GM19193 (cell line): ENCODE measurements around the gene PSMC4.

Experiments used
- POLR2A ChIP-seq: IDR thresholded peaks from 4 replicates; pipeline ENCODE4 v1.6.1; 2011; ENCODE audit not compliant: insufficient read depth, insufficient read length; ENCODE audit errors: extremely low read depth

Gene PSMC4

DNA sequence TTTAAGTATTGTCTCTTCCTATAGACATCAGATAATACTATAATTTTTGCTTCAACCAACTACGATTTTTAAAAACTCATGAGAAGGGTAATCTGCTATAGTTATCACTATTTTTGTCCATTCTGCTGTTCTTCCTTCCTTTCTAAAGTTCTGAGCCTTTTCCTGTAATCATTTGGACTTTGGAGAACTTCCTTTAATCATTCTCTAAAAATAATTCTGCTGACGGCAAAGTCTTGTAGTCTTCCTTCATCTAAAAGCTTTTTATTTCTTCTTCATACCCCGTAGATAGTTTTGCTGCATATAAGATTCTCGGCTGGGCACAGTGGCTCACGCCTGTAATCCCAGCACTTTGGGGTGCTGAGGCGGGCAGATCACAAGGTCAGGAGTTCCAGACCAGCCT lies 31.4 kb upstream of the PSMC4 start:
- TF ChIP-seq POLR2A, result no peak

- no peak for TF ChIP-seq POLR2A
Measured at GRCh38 chr19:39940221-39940833, 30.6 kb upstream of the PSMC4 start.

DNA sequence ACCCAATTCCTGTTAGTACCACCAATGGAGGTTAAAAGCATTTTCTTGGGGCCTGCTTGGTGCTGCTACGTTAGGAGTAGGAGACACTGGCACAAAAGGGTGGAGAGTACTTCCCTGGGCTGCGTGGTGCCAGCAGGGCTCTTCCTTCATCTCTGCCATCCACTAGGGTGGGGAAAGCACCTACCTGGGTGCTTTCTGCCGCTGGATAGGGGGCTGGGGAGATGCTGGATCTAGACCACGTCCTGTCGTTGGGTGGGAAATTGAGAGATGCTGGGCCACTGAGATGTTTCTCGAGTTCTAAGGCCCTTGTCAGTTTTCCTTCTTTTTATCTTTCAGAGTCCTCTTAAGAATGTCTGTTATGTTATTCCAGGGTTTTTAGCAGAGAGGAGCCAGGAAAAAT lies 29.8 kb upstream of the PSMC4 start:
- no peak for TF ChIP-seq POLR2A

- TF ChIP-seq POLR2A, result no peak
Measured at GRCh38 chr19:39941615-39942365, 29.2 kb upstream of the PSMC4 start.

GRCh38 chr19:39942366-39942730 lies 28.6 kb upstream of the PSMC4 start:
- no peak for TF ChIP-seq POLR2A

DNA sequence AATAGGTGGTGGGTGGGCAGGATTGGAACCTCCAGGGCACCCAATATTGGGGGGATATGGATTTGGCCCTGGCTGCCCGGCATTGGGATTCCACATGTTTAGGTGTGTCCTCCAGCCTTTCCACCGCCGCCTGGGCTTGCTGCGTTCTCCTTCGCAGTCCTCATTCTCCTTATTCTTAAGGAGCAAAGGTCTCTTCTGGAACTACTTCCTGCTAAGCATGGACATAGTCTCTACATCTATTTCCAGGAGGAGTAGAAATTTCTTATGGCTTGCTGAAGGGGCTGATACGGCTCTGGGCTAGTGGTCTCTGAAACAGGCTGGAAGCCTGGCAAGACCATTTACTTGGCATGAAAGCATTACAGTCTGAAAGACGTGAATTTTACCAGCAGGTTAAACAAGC lies 27.4 kb upstream of the PSMC4 start:
- TF ChIP-seq POLR2A, result no peak

DNA sequence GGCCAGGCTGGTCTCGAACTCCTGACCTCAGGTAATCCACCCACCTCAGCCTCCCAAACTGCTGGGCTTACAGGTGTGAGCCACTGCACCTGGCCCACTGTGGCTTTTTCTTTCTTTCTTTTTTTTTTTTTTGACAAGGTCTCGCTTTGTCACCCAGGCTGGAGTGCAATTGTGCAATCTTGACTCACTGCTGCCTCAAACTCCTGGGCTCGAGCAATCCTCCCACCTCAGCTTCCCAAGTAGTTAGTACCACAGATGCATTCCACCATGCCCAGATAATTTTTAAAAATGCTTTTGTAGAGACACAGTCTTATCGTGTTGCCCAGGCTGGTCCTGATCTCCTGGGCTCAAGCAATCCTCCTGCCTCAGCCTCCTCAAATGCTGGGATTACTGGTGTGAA lies 24.4 kb upstream of the PSMC4 start:
- TF ChIP-seq POLR2A, result no peak

- TF ChIP-seq POLR2A, result no peak
Measured at GRCh38 chr19:39949026-39949747, 21.8 kb upstream of the PSMC4 start.

DNA sequence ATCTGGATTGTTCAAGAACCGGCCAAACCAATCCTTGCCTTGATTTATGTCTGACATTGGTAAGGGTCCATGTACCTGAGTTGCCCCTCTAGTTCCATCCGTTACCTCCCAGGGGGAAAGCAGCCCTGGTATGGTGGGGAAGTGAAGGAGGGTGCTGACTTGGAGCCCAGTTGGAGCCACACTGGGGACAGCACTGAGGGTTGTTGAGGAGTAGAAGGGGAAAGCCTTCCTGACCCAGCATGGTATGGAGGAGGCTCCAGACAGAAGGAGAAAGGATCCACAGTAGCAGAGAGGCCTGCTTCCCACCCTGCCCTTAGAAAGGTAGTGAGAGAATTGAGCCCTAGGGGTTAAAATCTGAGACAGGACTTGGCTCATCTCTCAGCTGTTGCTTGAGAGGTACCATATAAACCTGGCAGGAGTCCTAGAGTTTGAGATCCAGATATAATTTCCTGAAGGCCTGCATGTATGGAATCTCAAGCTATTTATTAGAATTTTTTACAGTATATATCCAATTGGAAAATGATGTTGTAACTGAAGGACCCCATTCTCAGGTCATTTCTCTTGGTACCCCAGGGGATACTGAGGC lies 19.8 kb upstream of the PSMC4 start:
- TF ChIP-seq POLR2A, result no peak

GRCh38 chr19:39951686-39952085 lies 19.3 kb upstream of the PSMC4 start:
- TF ChIP-seq POLR2A, result no peak

- TF ChIP-seq POLR2A, result no peak
Measured at GRCh38 chr19:39953915-39954314, 17.1 kb upstream of the PSMC4 start.

- no peak for TF ChIP-seq POLR2A
Measured at GRCh38 chr19:39963898-39964297, 7.1 kb upstream of the PSMC4 start.

DNA sequence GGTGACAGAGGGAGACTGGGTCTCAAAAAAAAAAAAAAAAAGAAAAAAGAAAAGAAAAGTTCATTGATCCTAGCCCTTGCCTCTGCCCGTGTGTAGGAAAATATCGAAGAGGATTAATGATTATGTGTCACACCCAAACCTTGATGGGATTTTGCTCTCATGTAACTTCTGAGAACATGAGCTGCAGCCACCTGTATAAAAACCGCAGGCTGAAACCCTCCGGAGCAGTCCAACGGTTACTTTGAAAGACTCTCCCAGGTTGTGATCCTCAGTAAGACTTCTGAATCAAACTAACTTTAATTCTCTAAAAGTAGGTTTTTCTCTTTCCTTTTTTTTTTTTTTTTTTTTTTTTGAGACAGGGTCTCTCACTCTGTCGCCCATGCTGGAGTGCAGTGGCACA lies 4.3 kb upstream of the PSMC4 start:
- TF ChIP-seq POLR2A, result no peak

DNA sequence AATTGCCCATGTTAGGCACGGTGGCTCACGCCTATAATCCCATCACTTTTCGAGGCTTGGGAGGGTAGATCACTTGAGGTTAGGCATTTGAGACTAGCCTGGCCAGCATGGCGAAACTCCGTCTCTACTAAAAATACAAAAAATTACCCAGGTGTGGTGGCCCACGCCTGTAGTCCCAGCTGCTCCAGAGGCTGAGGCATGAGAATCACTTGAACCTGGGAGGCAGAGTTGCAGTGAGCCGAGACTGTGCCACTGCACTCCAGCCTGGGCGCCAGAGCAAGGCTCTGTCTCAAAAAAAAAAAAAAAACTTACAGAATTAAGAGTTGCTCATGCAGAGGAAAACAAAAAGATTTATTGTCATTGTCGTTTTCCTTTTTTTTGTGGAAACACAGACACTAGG lies 3.4 kb upstream of the PSMC4 start:
- TF ChIP-seq POLR2A, result no peak

DNA sequence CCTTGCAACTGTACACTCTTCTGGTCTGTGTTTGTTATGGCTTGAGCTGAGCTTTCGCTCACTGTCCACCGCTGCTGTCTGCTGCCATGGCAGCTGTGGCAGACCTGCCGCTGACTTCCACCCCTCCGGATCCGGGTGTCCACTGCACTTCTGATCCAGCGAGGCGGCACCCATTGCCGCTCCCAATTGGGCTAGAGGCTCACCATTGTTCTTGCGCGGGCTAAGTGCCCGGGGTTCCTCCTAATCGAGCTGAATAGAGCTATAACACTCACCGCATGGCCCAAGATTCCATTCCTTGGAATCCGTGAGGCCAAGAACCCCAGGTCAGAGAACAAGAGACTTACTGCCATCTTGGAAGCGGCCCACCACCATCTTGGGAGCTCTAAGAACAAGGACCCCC lies 2.2 kb upstream of the PSMC4 start:
- TF ChIP-seq POLR2A, result no peak

DNA sequence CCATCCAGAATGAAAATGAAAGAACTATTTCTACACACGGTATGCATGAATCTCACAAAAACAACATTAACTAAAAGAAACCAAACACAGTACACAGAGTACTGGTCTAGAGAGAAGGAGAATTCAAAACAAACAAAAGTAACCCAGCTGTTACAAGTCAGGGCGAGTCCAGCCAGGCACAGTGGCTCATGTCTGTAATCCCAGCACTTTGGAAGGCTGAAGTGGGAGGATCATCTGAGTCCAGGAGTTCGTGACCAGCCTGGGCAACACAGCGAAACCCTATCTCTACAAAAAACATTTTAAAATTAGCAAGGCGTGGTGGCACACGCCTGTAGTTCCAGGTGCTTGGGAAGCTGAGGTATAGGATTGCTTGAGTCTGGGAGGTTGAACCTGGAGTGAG lies 1.7 kb upstream of the PSMC4 start:
- no peak for TF ChIP-seq POLR2A

- no peak for TF ChIP-seq POLR2A
Measured at GRCh38 chr19:39969681-39970424, 1.1 kb upstream of the PSMC4 start.
